ENCODE measurements around the gene ZFP36.

The ZFP36 gene

DNA sequence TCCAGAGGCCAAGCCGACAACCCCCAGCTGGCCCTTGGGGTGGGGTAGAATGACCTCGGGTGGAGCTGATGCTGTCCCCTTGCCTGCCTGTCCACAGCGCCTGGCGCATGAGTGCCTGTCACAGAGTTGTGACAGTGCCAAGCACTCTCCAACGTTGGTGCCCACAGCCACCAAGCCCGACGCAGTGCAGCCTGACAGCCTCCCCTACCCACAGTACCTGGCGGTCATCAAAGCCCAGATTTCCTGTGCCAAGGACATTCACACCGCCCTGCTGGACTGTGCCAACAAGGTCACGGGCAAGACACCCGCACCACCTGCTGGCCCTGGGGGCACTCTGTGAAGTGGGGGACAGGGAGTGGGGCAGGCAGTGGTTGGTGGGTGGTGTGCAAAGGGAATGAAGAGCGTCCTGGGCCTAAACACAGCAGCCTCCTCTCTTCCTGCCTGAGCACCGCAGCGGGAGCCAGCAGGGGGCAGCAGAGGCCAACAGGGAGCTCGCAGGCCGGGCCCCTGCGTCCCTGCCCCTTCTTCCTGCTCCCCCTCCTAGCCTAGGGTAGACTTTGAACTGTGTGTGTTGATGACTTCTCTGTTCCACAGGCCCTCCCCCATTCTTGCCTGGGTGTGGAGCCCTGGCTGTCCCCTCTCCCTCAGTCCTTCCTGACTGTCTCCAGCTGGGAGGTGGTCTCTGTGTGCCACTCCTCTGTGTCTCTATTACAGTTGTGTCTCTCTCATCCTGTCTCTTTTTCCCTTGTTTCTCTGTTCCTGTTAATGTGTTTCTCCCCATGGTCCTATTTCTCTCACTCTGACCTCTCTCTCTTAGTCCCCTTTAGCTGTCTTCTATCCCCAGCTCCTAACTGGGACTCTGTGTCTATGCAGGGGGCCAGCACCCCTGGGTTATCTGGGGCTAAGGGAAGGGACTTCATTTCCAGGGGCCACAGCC is 9.0 kb upstream of the ZFP36 start:
- TF ChIP-seq, protein P1, sequence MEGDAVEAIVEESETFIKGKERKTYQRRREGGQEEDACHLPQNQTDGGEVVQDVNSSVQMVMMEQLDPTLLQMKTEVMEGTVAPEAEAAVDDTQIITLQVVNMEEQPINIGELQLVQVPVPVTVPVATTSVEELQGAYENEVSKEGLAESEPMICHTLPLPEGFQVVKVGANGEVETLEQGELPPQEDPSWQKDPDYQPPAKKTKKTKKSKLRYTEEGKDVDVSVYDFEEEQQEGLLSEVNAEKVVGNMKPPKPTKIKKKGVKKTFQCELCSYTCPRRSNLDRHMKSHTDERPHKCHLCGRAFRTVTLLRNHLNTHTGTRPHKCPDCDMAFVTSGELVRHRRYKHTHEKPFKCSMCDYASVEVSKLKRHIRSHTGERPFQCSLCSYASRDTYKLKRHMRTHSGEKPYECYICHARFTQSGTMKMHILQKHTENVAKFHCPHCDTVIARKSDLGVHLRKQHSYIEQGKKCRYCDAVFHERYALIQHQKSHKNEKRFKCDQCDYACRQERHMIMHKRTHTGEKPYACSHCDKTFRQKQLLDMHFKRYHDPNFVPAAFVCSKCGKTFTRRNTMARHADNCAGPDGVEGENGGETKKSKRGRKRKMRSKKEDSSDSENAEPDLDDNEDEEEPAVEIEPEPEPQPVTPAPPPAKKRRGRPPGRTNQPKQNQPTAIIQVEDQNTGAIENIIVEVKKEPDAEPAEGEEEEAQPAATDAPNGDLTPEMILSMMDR (IDR thresholded peaks at IDR 0.05; ENCODE audit: borderline replicate concordance, control extremely low read depth, extremely low read depth, insufficient read depth, missing control alignments): peak; percentile 99
- DNase-seq (ENCODE audit: low spot score): peak; percentile 93
- in situ Hi-C loops (cut with MboI; ENCODE audit: low sequenced_read_pairs, unreplicated experiment): no loop called here

DNA sequence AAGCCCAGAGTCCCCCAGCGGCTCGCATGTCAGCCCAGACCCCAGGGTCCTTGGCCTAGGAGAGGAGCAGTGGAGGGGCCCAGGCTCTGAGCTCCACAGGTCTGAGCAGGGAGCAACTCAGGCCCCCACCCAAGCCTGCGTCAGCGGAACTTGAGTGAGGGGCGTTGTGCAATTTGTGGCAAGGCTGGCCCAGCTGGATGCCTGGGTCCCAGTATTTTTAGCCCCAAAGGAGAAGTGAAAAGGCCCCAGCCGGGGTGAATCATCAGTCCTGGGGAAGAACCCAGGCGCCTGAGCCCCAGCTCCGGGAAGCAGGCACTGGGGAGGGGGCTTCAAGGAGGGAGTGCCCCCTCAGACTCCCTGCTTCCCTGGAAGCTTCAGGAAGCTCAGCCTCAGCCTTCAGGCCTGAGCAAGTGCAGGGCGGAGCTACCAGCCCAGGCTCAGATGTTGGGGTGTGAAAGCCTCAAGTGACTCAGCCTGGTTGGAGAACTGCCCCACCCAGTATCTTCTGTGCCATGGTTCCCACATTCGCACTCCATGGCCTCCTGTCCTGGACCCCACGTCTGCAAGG is 8.3 kb upstream of the ZFP36 start:
- peak; percentile 61 for DNase-seq (ENCODE audit: low spot score)
- TF ChIP-seq, protein P1 (IDR thresholded peaks at IDR 0.05; ENCODE audit: borderline replicate concordance, control extremely low read depth, extremely low read depth, insufficient read depth, missing control alignments): no peak
- in situ Hi-C loops (cut with MboI; ENCODE audit: low sequenced_read_pairs, unreplicated experiment): no loop called here

DNA sequence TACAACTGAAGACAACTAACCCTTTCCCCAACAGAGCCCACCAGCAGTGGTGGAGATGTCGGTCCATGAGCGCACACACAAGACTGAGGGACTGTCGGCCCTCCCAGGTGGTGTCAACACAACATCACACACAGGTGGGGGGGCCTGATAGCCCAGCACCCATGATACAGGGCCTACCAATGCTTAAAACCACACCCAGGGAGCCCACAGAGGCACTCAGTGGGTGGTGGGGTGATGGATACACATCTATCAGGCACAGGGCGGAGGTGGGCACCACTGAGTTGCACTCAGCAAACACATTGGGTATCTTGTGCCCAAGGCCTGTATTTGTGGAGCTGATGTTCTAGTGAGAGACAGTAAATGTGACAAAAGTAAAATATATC is 7.0 kb upstream of the ZFP36 start:
- in situ Hi-C loops (cut with MboI; ENCODE audit: low sequenced_read_pairs, unreplicated experiment): no loop called here
- no peak for DNase-seq (ENCODE audit: low spot score)
- TF ChIP-seq, protein P1 (IDR thresholded peaks at IDR 0.05; ENCODE audit: borderline replicate concordance, control extremely low read depth, extremely low read depth, insufficient read depth, missing control alignments): no peak

DNA sequence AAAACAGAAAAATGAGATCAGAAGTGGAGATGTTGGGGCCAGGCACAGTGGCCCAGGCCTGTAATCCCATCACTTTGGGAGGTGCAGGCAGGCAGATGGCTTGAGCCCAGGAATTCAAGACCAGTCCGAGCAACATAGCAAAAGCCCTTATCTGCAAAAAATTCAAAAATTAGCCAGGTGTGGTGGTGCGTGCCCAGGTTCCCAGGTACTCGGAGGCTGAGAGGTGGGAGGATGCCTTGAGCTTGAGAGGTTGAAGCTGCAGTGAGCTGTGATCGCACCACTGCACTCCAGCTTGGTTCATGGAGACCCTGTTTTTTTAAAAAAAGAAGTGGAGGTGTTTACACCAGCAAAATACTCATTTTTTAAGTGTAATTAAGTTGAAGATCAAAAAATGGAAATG is 6.6 kb upstream of the ZFP36 start:
- no peak for DNase-seq (ENCODE audit: low spot score)
- TF ChIP-seq, protein P1 (IDR thresholded peaks at IDR 0.05; ENCODE audit: borderline replicate concordance, control extremely low read depth, extremely low read depth, insufficient read depth, missing control alignments): no peak
- in situ Hi-C loops (cut with MboI; ENCODE audit: low sequenced_read_pairs, unreplicated experiment): no loop called here

DNA sequence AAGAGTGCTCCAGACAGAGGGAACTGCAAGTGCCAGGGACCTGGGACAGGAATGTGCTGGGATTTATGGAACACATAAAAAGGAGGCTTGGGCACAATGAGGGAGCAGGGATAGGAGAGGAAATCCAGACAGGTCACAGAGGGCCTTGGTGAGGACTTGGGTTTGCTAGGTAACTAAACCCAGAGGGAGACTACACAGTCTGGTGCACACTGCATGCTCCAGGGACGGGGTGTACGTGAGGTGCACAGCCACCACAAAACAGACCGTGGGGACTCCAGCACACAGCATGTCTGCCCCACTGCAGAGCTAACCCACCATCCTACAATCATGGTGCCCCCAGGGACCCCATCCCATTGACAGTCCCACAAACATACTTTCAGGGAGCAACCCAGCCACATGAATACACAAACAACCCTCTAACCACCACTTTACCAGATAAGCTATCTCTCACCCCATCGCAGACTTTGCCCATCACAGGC is 5.5 kb upstream of the ZFP36 start:
- TF ChIP-seq, protein P1 (IDR thresholded peaks at IDR 0.05; ENCODE audit: borderline replicate concordance, control extremely low read depth, extremely low read depth, insufficient read depth, missing control alignments): no peak

DNA sequence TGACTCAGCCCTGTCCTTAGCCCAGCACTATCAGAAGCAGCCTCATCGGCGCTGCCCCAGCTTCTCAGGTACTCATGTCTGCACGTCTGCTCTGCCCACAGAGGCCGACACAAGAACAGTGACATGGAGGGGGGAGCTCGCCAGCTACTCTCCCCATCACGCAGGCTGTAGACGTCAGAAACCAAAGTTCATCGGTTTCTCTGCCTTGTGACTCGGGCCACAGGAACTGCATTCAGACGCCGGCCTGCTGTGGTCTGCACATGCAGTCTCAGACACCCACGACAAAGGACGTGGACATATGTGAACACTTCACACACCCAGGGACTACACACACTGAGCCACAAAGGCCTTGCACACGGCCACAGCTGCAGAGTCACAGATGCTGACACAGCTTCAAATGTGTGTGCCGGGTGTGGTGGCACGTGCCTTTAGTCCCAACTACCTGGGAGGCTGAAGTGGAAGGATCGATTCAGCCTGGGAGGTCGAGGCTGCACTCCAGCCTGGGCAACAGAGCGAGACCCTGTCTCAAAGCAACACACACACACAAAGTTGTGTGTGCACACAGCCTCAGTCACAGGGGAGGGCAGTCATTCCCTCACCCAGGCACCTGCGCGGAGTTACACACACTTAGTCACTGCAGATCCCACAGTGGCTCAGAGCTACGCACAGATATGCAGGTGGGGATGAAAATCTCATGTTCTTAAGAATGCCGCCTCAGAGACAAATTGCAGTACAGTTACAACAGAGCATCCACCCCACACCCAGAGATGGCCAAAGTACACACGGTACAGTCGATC is 4.9 kb upstream of the ZFP36 start:
- in situ Hi-C loops (cut with MboI; ENCODE audit: low sequenced_read_pairs, unreplicated experiment): no loop called here
- peak; percentile 75 for DNase-seq (ENCODE audit: low spot score)

More for the DNA sequence above, 5.5 kb upstream of the ZFP36 start:
- DNase-seq (ENCODE audit: low spot score): no peak
- in situ Hi-C loops (cut with MboI; ENCODE audit: low sequenced_read_pairs, unreplicated experiment): no loop called here

More for the DNA sequence above, 4.9 kb upstream of the ZFP36 start:
- TF ChIP-seq, protein P1 (IDR thresholded peaks at IDR 0.05; ENCODE audit: borderline replicate concordance, control extremely low read depth, extremely low read depth, insufficient read depth, missing control alignments): no peak

Measured in GM13976 (cell line).